ENCODE measurements around the gene MDFI.

Gene MDFI

GRCh38 chr6:41702089-41702745 is 63.9 kb downstream of the MDFI start:
- DNase-seq (ENCODE audit: low read depth in 2 of 2, low spot score in 1 of 2), result no peak

DNA sequence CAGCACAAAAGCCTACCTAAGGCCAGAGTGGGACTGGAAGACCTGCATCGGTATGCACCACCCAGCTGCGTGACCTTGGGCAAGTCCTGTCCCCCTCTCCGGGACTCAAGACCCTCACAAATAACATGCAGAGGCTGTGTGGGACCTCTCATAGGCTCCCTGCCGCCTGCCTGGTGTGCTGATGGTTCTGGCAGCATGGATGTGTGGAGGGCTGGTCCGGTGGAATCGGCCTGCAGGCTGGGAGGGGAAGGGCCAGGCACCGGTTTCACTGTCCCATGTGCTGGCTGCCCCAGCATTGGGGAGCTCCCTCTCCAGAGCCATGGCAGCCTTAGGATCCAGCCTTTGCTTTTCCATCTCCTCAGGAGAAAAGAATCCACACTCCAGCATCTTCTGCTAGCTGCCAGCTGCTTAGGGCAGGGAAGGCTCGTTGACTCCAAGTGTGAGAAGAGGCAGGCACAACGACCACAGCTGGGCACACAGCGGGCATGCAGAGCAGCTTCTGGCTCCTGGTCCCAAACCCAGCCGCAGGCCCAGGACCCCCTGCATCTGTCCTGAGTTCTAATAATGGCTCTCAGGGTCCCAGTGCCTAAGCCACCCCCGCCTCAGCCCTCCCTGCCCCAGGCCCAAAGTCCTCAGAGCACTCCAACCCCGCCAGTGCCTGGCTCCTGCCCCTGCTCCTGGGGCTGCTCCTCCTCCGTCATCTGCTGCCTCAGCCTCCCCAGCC is 64.7 kb downstream of the MDFI start:
- no peak for DNase-seq (ENCODE audit: low read depth in 2 of 2, low spot score in 1 of 2)
